Measurements from ENCODE around the gene CTNNAL1.

CTNNAL1 gene

DNA sequence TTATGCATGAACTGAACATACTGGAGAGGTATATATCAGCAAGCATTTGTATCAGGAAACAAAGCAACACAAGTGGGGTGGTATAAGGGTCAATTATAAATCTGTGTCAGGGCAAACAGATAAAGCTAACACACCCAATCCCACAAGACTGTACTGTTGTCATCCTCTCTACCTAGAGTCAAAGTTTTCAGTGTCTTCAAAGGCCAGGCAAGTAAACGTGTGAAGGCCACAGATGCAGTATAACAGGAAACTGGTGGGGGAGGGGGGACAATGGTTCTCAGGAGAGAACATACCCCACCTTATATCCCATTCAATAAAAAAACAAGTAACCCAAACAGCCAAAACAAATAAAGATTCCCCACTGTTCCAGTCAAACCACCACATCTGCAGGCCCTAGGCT is 101.5 kb downstream of the CTNNAL1 start:
- no peak overlapping the region for H3K4me3 ChIP-seq (ENCODE audit: low read depth, low read length, poor library complexity, severe bottlenecking)
- no peaks in the 10 kb centered on the region for H3F3A ChIP-seq (ENCODE audit: insufficient read depth, low read length)
- TF ChIP-seq EZH2 (IDR thresholded peaks at IDR 0.05; ENCODE audit: borderline replicate concordance, low read length) (no peak), CTCF (IDR thresholded peaks at IDR 0.05; ENCODE audit: low read length) (no peak)
- H4K20me1 ChIP-seq (ENCODE audit: insufficient read depth, low read length), result no peaks in the 10 kb centered on the region
- H3K9ac ChIP-seq (ENCODE audit: low read length), result no peak overlapping the region
- H2AFZ ChIP-seq (ENCODE audit: low read length), result no peak overlapping the region
- H3K27me3 ChIP-seq (ENCODE audit: insufficient read depth, low read length), result no peaks in the 10 kb centered on the region
- no peaks in the 10 kb centered on the region for H3K9me2 ChIP-seq (ENCODE audit: low read depth, low read length)
- peaks cover 75% of the 10 kb centered on the region for H3K36me3 ChIP-seq (ENCODE audit: insufficient read depth, low read length)
- H3K4me1 ChIP-seq (ENCODE audit: insufficient read depth, low read length, severe bottlenecking), result no peaks in the 10 kb centered on the region
- no peaks in the 10 kb centered on the region for H3K79me2 ChIP-seq (ENCODE audit: insufficient read depth, low read length)
- no peak overlapping the region for H3K4me2 ChIP-seq (ENCODE audit: low read length)
- no peak overlapping the region for H3K27ac ChIP-seq (ENCODE audit: low read depth, low read length, poor library complexity, severe bottlenecking)
- H3K9me3 ChIP-seq (ENCODE audit: low read length), result no peaks in the 10 kb centered on the region

DNA sequence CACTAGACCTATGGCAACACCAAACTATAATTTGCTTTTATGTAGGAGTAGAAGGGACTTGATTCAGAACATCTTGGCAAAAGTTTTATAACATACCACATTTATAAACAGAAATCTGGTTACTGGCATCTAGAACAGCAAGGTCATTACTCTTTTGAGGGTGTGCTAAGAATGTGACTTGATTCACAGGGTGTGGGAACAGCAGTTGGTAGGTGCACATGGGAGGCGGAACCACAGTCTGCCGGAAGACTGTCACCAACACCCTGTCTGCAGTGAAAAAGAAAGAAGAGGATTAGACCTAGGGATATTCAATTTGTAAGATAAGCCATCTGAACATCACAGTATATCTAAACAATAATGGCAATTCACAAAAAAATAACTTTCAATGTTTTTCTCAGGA is 102.4 kb downstream of the CTNNAL1 start:
- no peaks in the 10 kb centered on the region for H3K79me2 ChIP-seq (ENCODE audit: insufficient read depth, low read length)
- no peaks in the 10 kb centered on the region for H3K9me3 ChIP-seq (ENCODE audit: low read length)
- no peaks in the 10 kb centered on the region for H3F3A ChIP-seq (ENCODE audit: insufficient read depth, low read length)
- no peak for TF ChIP-seq EZH2 (IDR thresholded peaks at IDR 0.05; ENCODE audit: borderline replicate concordance, low read length)
- no peak for TF ChIP-seq CTCF (IDR thresholded peaks at IDR 0.05; ENCODE audit: low read length)
- H3K9me2 ChIP-seq (ENCODE audit: low read depth, low read length), result no peaks in the 10 kb centered on the region
- H3K27me3 ChIP-seq (ENCODE audit: insufficient read depth, low read length), result no peaks in the 10 kb centered on the region
- H3K4me1 ChIP-seq (ENCODE audit: insufficient read depth, low read length, severe bottlenecking), result no peaks in the 10 kb centered on the region
- no peak overlapping the region for H3K4me2 ChIP-seq (ENCODE audit: low read length)
- H4K20me1 ChIP-seq (ENCODE audit: insufficient read depth, low read length), result no peaks in the 10 kb centered on the region
- no peak overlapping the region for H3K9ac ChIP-seq (ENCODE audit: low read length)
- H3K4me3 ChIP-seq (ENCODE audit: low read depth, low read length, poor library complexity, severe bottlenecking), result no peak overlapping the region
- H3K36me3 ChIP-seq (ENCODE audit: insufficient read depth, low read length), result peaks cover 82% of the 10 kb centered on the region
- H2AFZ ChIP-seq (ENCODE audit: low read length), result no peak overlapping the region
- no peak overlapping the region for H3K27ac ChIP-seq (ENCODE audit: low read depth, low read length, poor library complexity, severe bottlenecking)

- H3K36me3 ChIP-seq (ENCODE audit: insufficient read depth, low read length), result peaks cover 83% of the 10 kb centered on the region
- TF ChIP-seq CTCF (IDR thresholded peaks at IDR 0.05; ENCODE audit: low read length) (no peak), EZH2 (IDR thresholded peaks at IDR 0.05; ENCODE audit: borderline replicate concordance, low read length) (no peak)
Measured at GRCh38 chr9:108910402-108910801, 102.9 kb downstream of the CTNNAL1 start.

More at GRCh38 chr9:108910402-108910801, 102.9 kb downstream of the CTNNAL1 start:
- H2AFZ ChIP-seq (ENCODE audit: low read length), result no peak overlapping the region
- H3K79me2 ChIP-seq (ENCODE audit: insufficient read depth, low read length), result no peaks in the 10 kb centered on the region
- H3F3A ChIP-seq (ENCODE audit: insufficient read depth, low read length), result no peaks in the 10 kb centered on the region
- no peak overlapping the region for H3K4me3 ChIP-seq (ENCODE audit: low read depth, low read length, poor library complexity, severe bottlenecking)
- no peak overlapping the region for H3K27ac ChIP-seq (ENCODE audit: low read depth, low read length, poor library complexity, severe bottlenecking)
- H3K9ac ChIP-seq (ENCODE audit: low read length), result no peak overlapping the region
- no peaks in the 10 kb centered on the region for H3K9me2 ChIP-seq (ENCODE audit: low read depth, low read length)
- no peaks in the 10 kb centered on the region for H3K9me3 ChIP-seq (ENCODE audit: low read length)
- no peaks in the 10 kb centered on the region for H3K27me3 ChIP-seq (ENCODE audit: insufficient read depth, low read length)
- H3K4me1 ChIP-seq (ENCODE audit: insufficient read depth, low read length, severe bottlenecking), result no peaks in the 10 kb centered on the region
- H3K4me2 ChIP-seq (ENCODE audit: low read length), result no peak overlapping the region
- H4K20me1 ChIP-seq (ENCODE audit: insufficient read depth, low read length), result no peaks in the 10 kb centered on the region

Data from OCI-LY1 (cell line).